Left lung (tissue), 10 donors: ENCODE data around the gene TMEM254. TPM values are rescaled to one million over a fixed set of nuclear protein-coding genes. Genes with fewer than 3 reads are reported as not detected.

ENCODE experiments used
- ATAC-seq: fragments of 200-7000 bp; cut with Tn5 transposase; one replicate; pipeline ENCODE4 v1.9.1; 2020; ENCODE audit warnings: moderate library complexity
- DNase-seq, 4 donors: peaks; one replicate each; pipeline ENCODE4 v3.0.0-alpha.2; 2013 to 2020
- H3K27ac ChIP-seq, 2 donors: fragments of 200-600 bp; sonication (generic) in 1 of 2; one replicate each; pipeline versions ENCODE4 v1.5.0 to v1.8.0; 2020 to 2021
- H3K27me3 ChIP-seq, 2 donors: fragments of 200-600 bp; sonication (generic) in 1 of 2; one replicate each; pipeline versions ENCODE4 v1.5.0 to v1.8.0; 2020 to 2021
- H3K36me3 ChIP-seq, 2 donors: fragments of 200-600 bp; sonication (generic) in 1 of 2; one replicate each; pipeline versions ENCODE4 v1.5.0 to v1.8.0; 2020 to 2021
- H3K4me1 ChIP-seq, 2 donors: fragments of 200-600 bp; one replicate each; pipeline ENCODE4 v1.8.0; 2021
- H3K4me3 ChIP-seq, 2 donors: fragments of 200-600 bp; sonication (generic) in 1 of 2; one replicate each; pipeline versions ENCODE4 v1.5.0 to v1.8.0; 2020 to 2021; ENCODE audit warnings: mild to moderate bottlenecking in 1 of 2
- H3K9me3 ChIP-seq, 2 donors: fragments of 200-600 bp; sonication (generic) in 1 of 2; one replicate each; pipeline versions ENCODE4 v1.5.0 to v1.8.0; 2020 to 2021
- CTCF ChIP-seq, 2 donors: fragments of 200-600 bp; sonication (generic) in 1 of 2; IDR thresholded peaks; one replicate each; pipeline versions ENCODE4 v1.5.0 to v1.8.0; 2021; ENCODE audit warnings: antibody characterized with exemption in 2 of 2
- intact Hi-C, 2 donors: fragments of 100-400 bp; cut with DNase I; formaldehyde crosslinking; loops; one replicate each; pipeline versions ENCODE4 v1.11.2 to v1.14.2; 2022
- polyA plus RNA-seq, 6 donors: library from polyadenylated mRNA; unstranded; fragments of 120-200 nt; gene quantifications; one replicate each; pipeline ENCODE4 v1.2.1, GENCODE V29; 2013; ENCODE audit not compliant: insufficient read length in 6 of 6
- total RNA-seq, 2 donors: library from RNA; stranded (reverse); fragmentation: NEBNext Ultra II Directional; extraction: Animal tissue kit (Norgen Biotek cat#: 25700); gene quantifications; one replicate each; pipeline ENCODE4 v1.2.1, GENCODE V29; 2021
- donor health status: DM: no; HTN: yes; CAD: no.
- donor health status: DM: no; HTN: no; CAD: no.

The TMEM254 gene
- total and polyA plus RNA-seq, 8 donors = 18.2 to 45.7 (median 44.0) TPM

GRCh38 chr10:80070057-80070456, 8.4 kb upstream of the TMEM254 start:
- H3K36me3 ChIP-seq = no peaks in the 10 kb centered on the region
- DNase-seq (no peak), ATAC-seq (no peak)
- no peak overlapping the region for H3K4me3 ChIP-seq
- H3K27me3 ChIP-seq = no peaks in the 10 kb centered on the region
- H3K9me3 ChIP-seq = no peaks in the 10 kb centered on the region
- H3K4me1 ChIP-seq = no peaks in the 10 kb centered on the region
- TF ChIP-seq CTCF (IDR thresholded peaks at IDR 0.05) = no peak
- intact Hi-C loops = no loop called here
- no peak overlapping the region for H3K27ac ChIP-seq

GRCh38 chr10:80072584-80072983, 5.9 kb upstream of the TMEM254 start:
- intact Hi-C loops = no loop called here
- Histone ChIP-seq H3K4me1 (peaks cover 0 to 2% of the 10 kb centered on the region in 2 donors), H3K36me3 (no peaks in the 10 kb centered on the region), H3K27me3 (no peaks in the 10 kb centered on the region), H3K27ac (no peak overlapping the region), H3K9me3 (no peaks in the 10 kb centered on the region), H3K4me3 (no peak overlapping the region)
- TF ChIP-seq CTCF (IDR thresholded peaks at IDR 0.05) = no peak
- DNase-seq = no peak
- no peak for ATAC-seq

- intact Hi-C loops = no loop called here
These were observed 2.7 kb upstream of the TMEM254 start for GRCh38 chr10:80075781-80076180.

GRCh38 chr10:80077869-80078447, 507 bp upstream of the TMEM254 start:
- H3K4me3 ChIP-seq = peak overlapping the region; percentile 70 to 73
- no peak for DNase-seq
- no peaks in the 10 kb centered on the region for H3K27me3 ChIP-seq
- peaks cover 0 to 9% of the 10 kb centered on the region in 2 donors for H3K36me3 ChIP-seq
- peaks cover 4 to 17% of the 10 kb centered on the region in 2 donors for H3K4me1 ChIP-seq
- intact Hi-C loops = no loop called here
- no peak for ATAC-seq
- no peak for TF ChIP-seq CTCF (IDR thresholded peaks at IDR 0.05)
- peak overlapping the region; percentile 94 to 98 for H3K27ac ChIP-seq
- H3K9me3 ChIP-seq = no peaks in the 10 kb centered on the region

More at GRCh38 chr10:80075781-80076180, 2.7 kb upstream of the TMEM254 start:
- H3K4me3 ChIP-seq = no peak overlapping the region
- ATAC-seq (no peak), DNase-seq (no peak)
- no peaks in the 10 kb centered on the region for H3K36me3 ChIP-seq
- H3K27me3 ChIP-seq = no peaks in the 10 kb centered on the region
- H3K27ac ChIP-seq = no peak overlapping the region
- peaks cover 4 to 17% of the 10 kb centered on the region in 2 donors for H3K4me1 ChIP-seq
- H3K9me3 ChIP-seq = no peaks in the 10 kb centered on the region
- TF ChIP-seq CTCF (IDR thresholded peaks at IDR 0.05) = no peak

- Histone ChIP-seq H3K27ac (peak overlapping the region; percentile 94 to 98), H3K4me1 (peaks cover 4 to 17% of the 10 kb centered on the region in 2 donors), H3K9me3 (no peaks in the 10 kb centered on the region), H3K27me3 (no peaks in the 10 kb centered on the region), H3K4me3 (peak overlapping the region; percentile 70 to 73), H3K36me3 (peaks cover 0 to 21% of the 10 kb centered on the region in 2 donors)
- intact Hi-C loops = no loop called here
- no peak for TF ChIP-seq CTCF (IDR thresholded peaks at IDR 0.05)
- no peak for ATAC-seq
- DNase-seq = no peak
These were observed 851 bp downstream of the TMEM254 start for GRCh38 chr10:80079312-80079719.
